Vagina (tissue), 2 donors: Measurements from ENCODE around the gene SPACA1. TPM values are rescaled to one million over a fixed set of nuclear protein-coding genes. Genes with fewer than 3 reads are reported as not detected.

Source experiments
- DNase-seq, 2 donors: peaks; one replicate each; pipeline ENCODE4 v3.0.0-alpha.2; 2017; ENCODE audit errors: extremely low spot score in 2 of 2
- H3K27ac ChIP-seq: fragments of 200-600 bp; sonication (generic); one replicate; pipeline ENCODE4 v1.5.1; 2019
- H3K27me3 ChIP-seq: fragments of 200-600 bp; sonication (generic); one replicate; pipeline ENCODE4 v1.5.1; 2019
- H3K36me3 ChIP-seq, 2 donors: fragments of 200-600 bp; sonication (generic); one replicate each; pipeline ENCODE4 v1.5.1; 2017 to 2019
- H3K4me1 ChIP-seq: fragments of 200-600 bp; sonication (generic); one replicate; pipeline ENCODE4 v1.5.1; 2019
- H3K4me3 ChIP-seq, 2 donors: fragments of 200-600 bp; sonication (generic); 1 replicate in 1 of 2; 2 replicates in 1 of 2; pipeline ENCODE4 v1.5.1; 2016 to 2019
- H3K9me3 ChIP-seq: fragments of 200-600 bp; sonication (generic); one replicate; pipeline ENCODE4 v1.5.1; 2019
- POLR2A ChIP-seq, 2 donors: fragments of 450-650 bp; IDR thresholded peaks; one replicate each; pipeline ENCODE4 v1.6.1; 2017; ENCODE audit warnings: antibody characterized with exemption in 2 of 2, mild to moderate bottlenecking in 2 of 2, moderate library complexity in 2 of 2
- POLR2AphosphoS5 ChIP-seq, 2 donors: sonication (generic); formaldehyde crosslinking; IDR thresholded peaks; one replicate each; pipeline ENCODE4 v1.9.0; 2017; ENCODE audit warnings: antibody characterized with exemption in 2 of 2, mild to moderate bottlenecking in 2 of 2, low read depth in 1 of 2; ENCODE audit not compliant: insufficient read depth in 1 of 2
- intact Hi-C: fragments of 100-400 bp; cut with DNase I; formaldehyde crosslinking; loops from one replicate; pipeline ENCODE4 v1.15.1; 2023
- total RNA-seq: library from RNA; depleted of rRNA; stranded (reverse); fragments of >200 nt; gene quantifications from one replicate; pipeline ENCODE4 v1.2.3, GENCODE V29; 2016
- TF ChIP-seq, protein P1 (sequence below), 3 experiments: fragments of 450-650 bp in 2 of 3; fragments of 200-600 bp in 1 of 3; sonication (generic) in 1 of 3; IDR thresholded peaks; one replicate each; pipeline ENCODE4 v1.5.1; 2017 to 2019; ENCODE audit warnings: antibody characterized with exemption in 3 of 3, mild to moderate bottlenecking in 2 of 3, moderate library complexity in 2 of 3

The SPACA1 gene
- total RNA-seq, 1 donor from 2014 or later, result not detected

- H3K27me3 ChIP-seq, result no peaks in the 10 kb centered on the region
- no peak overlapping the region for H3K27ac ChIP-seq
- no peak for DNase-seq
- H3K4me3 ChIP-seq, result no peak overlapping the region
- TF ChIP-seq POLR2AphosphoS5 (IDR thresholded peaks at IDR 0.05; ENCODE audit: insufficient read depth in 1 of 2, low read depth in 1 of 2) (no peak), POLR2A (IDR thresholded peaks at IDR 0.05) (no peak)
- TF ChIP-seq, protein P1, sequence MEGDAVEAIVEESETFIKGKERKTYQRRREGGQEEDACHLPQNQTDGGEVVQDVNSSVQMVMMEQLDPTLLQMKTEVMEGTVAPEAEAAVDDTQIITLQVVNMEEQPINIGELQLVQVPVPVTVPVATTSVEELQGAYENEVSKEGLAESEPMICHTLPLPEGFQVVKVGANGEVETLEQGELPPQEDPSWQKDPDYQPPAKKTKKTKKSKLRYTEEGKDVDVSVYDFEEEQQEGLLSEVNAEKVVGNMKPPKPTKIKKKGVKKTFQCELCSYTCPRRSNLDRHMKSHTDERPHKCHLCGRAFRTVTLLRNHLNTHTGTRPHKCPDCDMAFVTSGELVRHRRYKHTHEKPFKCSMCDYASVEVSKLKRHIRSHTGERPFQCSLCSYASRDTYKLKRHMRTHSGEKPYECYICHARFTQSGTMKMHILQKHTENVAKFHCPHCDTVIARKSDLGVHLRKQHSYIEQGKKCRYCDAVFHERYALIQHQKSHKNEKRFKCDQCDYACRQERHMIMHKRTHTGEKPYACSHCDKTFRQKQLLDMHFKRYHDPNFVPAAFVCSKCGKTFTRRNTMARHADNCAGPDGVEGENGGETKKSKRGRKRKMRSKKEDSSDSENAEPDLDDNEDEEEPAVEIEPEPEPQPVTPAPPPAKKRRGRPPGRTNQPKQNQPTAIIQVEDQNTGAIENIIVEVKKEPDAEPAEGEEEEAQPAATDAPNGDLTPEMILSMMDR (IDR thresholded peaks at IDR 0.05), result no peak
- no peaks in the 10 kb centered on the region for H3K4me1 ChIP-seq
- H3K36me3 ChIP-seq, result no peaks in the 10 kb centered on the region
- intact Hi-C loops, result no loop called here
- no peaks in the 10 kb centered on the region for H3K9me3 ChIP-seq
Observed at GRCh38 chr6:88008411-88008810, 39.2 kb upstream of the SPACA1 start.

- H3K27ac ChIP-seq, result no peak overlapping the region
- no peak for DNase-seq
- no peak for TF ChIP-seq POLR2A (IDR thresholded peaks at IDR 0.05)
- TF ChIP-seq, protein P1 (IDR thresholded peaks at IDR 0.05), result no peak
- TF ChIP-seq POLR2AphosphoS5 (IDR thresholded peaks at IDR 0.05; ENCODE audit: insufficient read depth in 1 of 2, low read depth in 1 of 2), result no peak
- H3K36me3 ChIP-seq, result no peaks in the 10 kb centered on the region
- H3K4me1 ChIP-seq, result no peaks in the 10 kb centered on the region
- H3K4me3 ChIP-seq, result no peak overlapping the region
- H3K9me3 ChIP-seq, result no peaks in the 10 kb centered on the region
- intact Hi-C loops, result no loop called here
- no peaks in the 10 kb centered on the region for H3K27me3 ChIP-seq
Observed at GRCh38 chr6:88008831-88009231, 38.8 kb upstream of the SPACA1 start.

DNA sequence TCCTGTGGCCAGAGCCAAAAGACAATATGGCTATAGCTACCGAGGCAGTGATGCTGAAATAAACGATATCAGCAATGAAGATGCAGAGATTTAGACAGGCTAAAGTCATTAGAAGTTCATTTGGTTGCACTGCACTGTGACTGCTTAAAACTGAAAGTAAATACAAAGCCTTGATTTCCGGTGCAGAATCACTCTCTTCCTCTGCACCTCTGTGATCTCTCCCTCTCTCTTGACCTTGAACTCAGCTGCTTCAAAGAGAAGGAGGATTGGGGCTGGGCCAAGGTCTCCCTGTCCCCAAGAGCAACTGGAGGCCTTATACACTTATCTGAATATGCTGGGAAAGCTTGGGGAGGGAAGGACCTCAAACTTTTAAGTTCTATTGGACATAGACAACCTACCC is 34.6 kb upstream of the SPACA1 start:
- intact Hi-C loops, result no loop called here

GRCh38 chr6:88013554-88013953 is 34.1 kb upstream of the SPACA1 start:
- Histone ChIP-seq H3K27me3 (no peaks in the 10 kb centered on the region), H3K4me3 (no peak overlapping the region), H3K27ac (no peak overlapping the region), H3K36me3 (no peaks in the 10 kb centered on the region), H3K4me1 (no peaks in the 10 kb centered on the region), H3K9me3 (no peaks in the 10 kb centered on the region)
- intact Hi-C loops, result no loop called here
- TF ChIP-seq, protein P1 (IDR thresholded peaks at IDR 0.05), result no peak
- no peak for TF ChIP-seq POLR2A (IDR thresholded peaks at IDR 0.05)
- TF ChIP-seq POLR2AphosphoS5 (IDR thresholded peaks at IDR 0.05; ENCODE audit: insufficient read depth in 1 of 2, low read depth in 1 of 2), result no peak
- DNase-seq, result no peak

More for the DNA sequence above, 34.6 kb upstream of the SPACA1 start:
- Histone ChIP-seq H3K27ac (no peak overlapping the region), H3K4me3 (no peak overlapping the region), H3K27me3 (no peaks in the 10 kb centered on the region), H3K36me3 (no peaks in the 10 kb centered on the region), H3K4me1 (no peaks in the 10 kb centered on the region), H3K9me3 (no peaks in the 10 kb centered on the region)
- TF ChIP-seq POLR2A (IDR thresholded peaks at IDR 0.05), result no peak
- TF ChIP-seq, protein P1 (IDR thresholded peaks at IDR 0.05), result no peak
- no peak for TF ChIP-seq POLR2AphosphoS5 (IDR thresholded peaks at IDR 0.05; ENCODE audit: insufficient read depth in 1 of 2, low read depth in 1 of 2)
- DNase-seq, result no peak

DNA sequence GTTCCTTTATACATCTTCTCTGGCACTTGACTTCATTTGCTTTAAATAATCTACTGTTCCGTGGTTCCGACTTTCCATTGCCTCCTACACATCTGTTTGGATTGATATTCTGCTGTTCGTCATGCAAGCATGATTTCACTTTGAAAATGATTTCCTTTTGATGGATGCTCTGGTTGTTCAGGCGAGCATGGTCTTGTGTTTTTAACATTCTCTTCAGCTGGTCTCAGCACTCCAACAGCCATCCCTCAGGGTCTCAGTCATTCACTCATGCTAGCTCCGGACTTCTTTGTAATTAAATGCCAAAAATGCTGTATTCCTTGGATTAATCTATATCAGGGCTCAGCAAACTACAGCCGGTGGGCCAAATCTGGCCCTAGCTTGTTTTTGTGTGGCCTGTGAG is 27.2 kb upstream of the SPACA1 start:
- Histone ChIP-seq H3K9me3 (no peaks in the 10 kb centered on the region), H3K27me3 (no peaks in the 10 kb centered on the region), H3K4me3 (no peak overlapping the region), H3K4me1 (no peaks in the 10 kb centered on the region), H3K36me3 (no peaks in the 10 kb centered on the region), H3K27ac (no peak overlapping the region)
- TF ChIP-seq, protein P1 (IDR thresholded peaks at IDR 0.05), result no peak
- TF ChIP-seq POLR2AphosphoS5 (IDR thresholded peaks at IDR 0.05; ENCODE audit: insufficient read depth in 1 of 2, low read depth in 1 of 2), result no peak
- no peak for TF ChIP-seq POLR2A (IDR thresholded peaks at IDR 0.05)
- intact Hi-C loops, result no loop called here
- DNase-seq, result no peak
